ENCODE data around the gene VWA5A. TPM values are rescaled to one million over a fixed set of nuclear protein-coding genes. Genes with fewer than 3 reads are reported as not detected.

VWA5A gene
- total and polyA plus RNA-seq, 2 of the 13 experiments (the other 11 are each of a cell fraction or from before 2014, with no cell fraction given), result 1.3 to 1.8 TPM

DNA sequence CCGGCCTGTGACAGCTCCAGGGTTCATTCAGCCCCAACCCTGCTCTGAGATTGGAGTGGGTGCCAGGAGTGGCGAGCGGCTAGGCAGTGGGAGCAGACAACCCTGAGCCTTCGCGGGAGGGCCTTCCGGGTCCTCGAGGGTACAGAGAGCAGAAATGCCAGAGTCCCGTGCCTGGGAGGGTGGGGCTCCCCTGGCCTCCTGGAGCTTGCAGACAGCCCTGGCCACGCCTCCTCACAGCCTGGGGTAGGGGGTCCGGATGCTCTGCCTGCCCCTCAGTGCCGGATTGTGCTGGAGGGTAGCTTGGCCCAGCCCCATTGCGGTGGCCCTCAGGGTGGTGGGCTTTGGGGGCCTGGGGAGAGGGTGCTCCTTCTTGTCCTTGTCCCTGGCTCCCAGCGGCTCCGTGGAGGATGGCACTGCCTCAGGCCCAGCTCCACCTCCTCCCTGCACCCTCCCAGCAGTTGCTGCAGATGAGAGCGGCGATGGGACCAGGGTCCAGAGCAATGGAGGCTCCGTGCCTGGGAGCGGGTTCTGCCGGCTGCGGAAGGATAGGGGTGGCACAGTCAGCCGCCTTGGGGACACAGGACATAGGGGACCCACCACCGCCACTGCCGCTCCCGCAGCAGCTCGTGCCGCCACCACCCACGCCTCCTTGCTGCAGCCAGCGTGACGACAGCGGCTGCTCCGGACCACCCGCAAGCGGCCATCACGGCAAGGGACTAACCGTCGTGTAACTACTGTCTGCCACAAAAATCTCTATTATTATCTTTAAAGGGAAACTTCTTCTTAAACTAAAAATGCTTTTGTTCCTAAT is 39.2 kb upstream of the VWA5A start:
- WGBS (ENCODE audit: low lambda C conversion rate), result 5% methylated on average over 10 of the region's 36 CpGs
- Histone ChIP-seq H3K36me3 (replicated peaks in 1 of 2; ENCODE audit: control insufficient read depth in 1 of 2, insufficient read depth in 2 of 2, low read length in 2 of 2) (no peaks in the 10 kb centered on the region), H3K4me1 (ENCODE audit: insufficient read depth, low read length) (0 out of 2 replicates have a peak, but pooled peaks cover 9% of the 10 kb centered on the region), H3K4me2 (ENCODE audit: low read depth, low read length) (peak overlapping the region; percentile 63), H3K79me2 (ENCODE audit: insufficient read depth, low read length) (no peaks in the 10 kb centered on the region), H3K9me3 (ENCODE audit: low read length) (no peaks in the 10 kb centered on the region), H3K4me3 (replicated peaks in 1 of 3; ENCODE audit: insufficient read depth in 1 of 3, low read depth in 2 of 3, low read length in 3 of 3) (peak overlapping the region in 2 of 3 experiments; percentile 36 to 50; a peak in 3 of 6 replicates), H4K20me1 (ENCODE audit: insufficient read depth, low read length) (no peaks in the 10 kb centered on the region), H3K27me3 (ENCODE audit: control insufficient read depth in 1 of 2, insufficient read depth in 2 of 2, low read length in 2 of 2) (peaks cover 10 to 23% of the 10 kb centered on the region in 2 experiments; a peak in 4 of 5 replicates), H3K9ac (ENCODE audit: insufficient read depth, low read depth, low read length) (no peak overlapping the region), H3K27ac (ENCODE audit: extremely low read length, insufficient read depth, low read length) (no peak overlapping the region), H2AFZ (ENCODE audit: low read length) (no peak overlapping the region)
- ChIA-PET POLR2A (no interaction called here), CTCF (ENCODE audit: low intra/inter-chr PET ratio, low total read pairs) (no interaction called here)
- in situ Hi-C loops (cut with HindIII; ENCODE audit: extremely low pct_ligation_motif_present, low pct_unique_long_range_greater_than_20kb), result loop anchor here (5.0 kb wide), 1 partner anchor 121 kb away; no protein-coding TSS in a partner anchor
- no peak for DNase-seq (ENCODE audit: low spot score)
- ATAC-seq, result peak; percentile 85
- 0 out of 2 replicates have a peak, but pooled peaks have one; percentile 41 for TF ChIP-seq MTF2 (CRISPR knock-in tag; IDR thresholded peaks at IDR 0.05; ENCODE audit: borderline replicate concordance)
- TF ChIP-seq ZNF687 (CRISPR knock-in tag; IDR thresholded peaks at IDR 0.05), result 0 out of 2 replicates have a peak, but pooled peaks have one; percentile 10
- no peak for TF ChIP-seq GTF3A (CRISPR knock-in tag; conservative IDR thresholded peaks at IDR 0.05)
- TF ChIP-seq RCOR2 (CRISPR knock-in tag; IDR thresholded peaks at IDR 0.05), result no peak
- no peak for TF ChIP-seq ZNF670 (CRISPR knock-in tag; IDR thresholded peaks at IDR 0.05; ENCODE audit: borderline replicate concordance)
- intact Hi-C loops (cut with micrococcal nuclease; ENCODE audit: unreplicated experiment), result no loop called here
- FAIRE-seq, result no peak
- no TSS peak for BruUV-seq (replicated peaks)

All from HepG2 (cell line).